IPS-15b (cell line): ENCODE results near the gene CPA4.

Experiments used
- H3K27me3 ChIP-seq: one replicate; pipeline ENCODE4 v1.6.1; 2013; ENCODE audit warnings: low read length; ENCODE audit not compliant: control insufficient read depth, insufficient read depth
- H3K36me3 ChIP-seq: one replicate; pipeline ENCODE4 v1.6.1; 2013; ENCODE audit warnings: low read length; ENCODE audit not compliant: control insufficient read depth, insufficient read depth
- H3K4me1 ChIP-seq: one replicate; pipeline ENCODE4 v1.6.1; 2013; ENCODE audit warnings: mild to moderate bottlenecking, low read length; ENCODE audit not compliant: control insufficient read depth, insufficient read depth
- H3K4me3 ChIP-seq: one replicate; pipeline ENCODE4 v1.5.1; 2013; ENCODE audit warnings: low read depth, low read length
- H3K9ac ChIP-seq: one replicate; pipeline ENCODE4 v1.6.1; 2013; ENCODE audit warnings: low read depth, mild to moderate bottlenecking, low read length
- H3K9me3 ChIP-seq: one replicate; pipeline ENCODE4 v1.6.1; 2013; ENCODE audit warnings: mild to moderate bottlenecking, low read length; ENCODE audit not compliant: control insufficient read depth, insufficient read depth

CPA4 gene

GRCh38 chr7:130338233-130338632 lies 45.3 kb downstream of the CPA4 start:
- Histone ChIP-seq H3K27me3 (no peaks in the 10 kb centered on the region), H3K9me3 (no peaks in the 10 kb centered on the region), H3K9ac (no peak overlapping the region), H3K4me3 (no peak overlapping the region), H3K36me3 (no peaks in the 10 kb centered on the region), H3K4me1 (peaks cover 6% of the 10 kb centered on the region)

DNA sequence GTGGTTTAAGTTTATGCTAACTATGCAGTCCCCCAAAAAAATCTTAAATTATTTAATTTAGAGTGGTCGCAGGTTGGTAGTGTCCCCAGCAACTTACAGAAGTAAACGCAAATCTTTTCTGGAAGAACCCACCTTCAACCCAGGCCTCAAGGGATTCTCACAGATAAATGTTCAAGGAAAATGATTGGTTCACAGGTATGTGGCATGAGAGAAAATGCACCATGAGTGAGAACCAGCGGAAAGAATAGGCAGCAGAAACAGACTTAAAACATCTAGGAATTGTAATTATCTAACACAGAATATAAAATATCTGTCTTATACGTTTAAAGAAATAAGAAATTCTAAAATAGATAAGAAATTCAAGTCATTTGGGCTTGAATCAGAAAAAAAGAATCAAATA lies 48.9 kb downstream of the CPA4 start:
- Histone ChIP-seq H3K9ac (no peak overlapping the region), H3K4me3 (no peak overlapping the region), H3K4me1 (peaks cover 18% of the 10 kb centered on the region), H3K36me3 (no peaks in the 10 kb centered on the region), H3K9me3 (no peaks in the 10 kb centered on the region), H3K27me3 (no peaks in the 10 kb centered on the region)

GRCh38 chr7:130342701-130343380 lies 49.9 kb downstream of the CPA4 start:
- H3K9me3 ChIP-seq, result no peaks in the 10 kb centered on the region
- no peak overlapping the region for H3K9ac ChIP-seq
- no peaks in the 10 kb centered on the region for H3K27me3 ChIP-seq
- H3K36me3 ChIP-seq, result no peaks in the 10 kb centered on the region
- no peak overlapping the region for H3K4me3 ChIP-seq
- peaks cover 18% of the 10 kb centered on the region for H3K4me1 ChIP-seq

- Histone ChIP-seq H3K4me1 (peaks cover 12% of the 10 kb centered on the region), H3K36me3 (no peaks in the 10 kb centered on the region), H3K9me3 (no peaks in the 10 kb centered on the region), H3K4me3 (no peak within 1 kb of the TSS), H3K9ac (no peak within 1 kb of the TSS), H3K27me3 (no peaks in the 10 kb centered on the region)
These were observed 51.4 kb downstream of the CPA4 start, which contains the start of gene CPA5 for GRCh38 chr7:130344271-130344866. Gene CPA5, plus strand, starts transcription at chr7:130344816. Its CDS starts 1,670 bp downstream, at chr7:130346486.

- H3K9me3 ChIP-seq, result no peaks in the 10 kb centered on the region
- H3K4me1 ChIP-seq, result peaks cover 12% of the 10 kb centered on the region
- no peaks in the 10 kb centered on the region for H3K36me3 ChIP-seq
- no peak overlapping the region for H3K4me3 ChIP-seq
- H3K9ac ChIP-seq, result no peak overlapping the region
- no peaks in the 10 kb centered on the region for H3K27me3 ChIP-seq
These were observed 52.2 kb downstream of the CPA4 start for GRCh38 chr7:130345136-130345535.

DNA sequence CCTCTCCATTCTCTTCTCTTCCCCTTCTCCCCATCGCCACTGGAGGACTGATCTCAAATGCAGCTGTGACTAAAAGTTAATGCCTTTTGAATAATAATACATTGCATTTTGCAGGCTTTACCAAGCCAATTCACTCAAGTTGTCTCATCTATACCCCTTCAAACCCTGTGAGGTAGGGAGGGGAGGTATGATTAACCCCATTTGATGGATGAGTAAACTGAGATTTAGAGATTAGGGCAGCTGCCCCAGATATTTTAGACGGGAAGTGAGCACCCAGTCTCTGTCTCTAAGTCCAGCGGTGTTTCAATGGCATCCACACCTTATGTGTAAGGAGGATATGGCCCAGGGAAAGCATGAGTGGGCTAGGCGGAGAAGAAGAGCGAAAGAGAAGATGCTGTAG lies 52.8 kb downstream of the CPA4 start:
- Histone ChIP-seq H3K9ac (no peak overlapping the region), H3K4me3 (no peak overlapping the region), H3K4me1 (peaks cover 16% of the 10 kb centered on the region), H3K27me3 (peaks cover under 1% of the 10 kb centered on the region), H3K36me3 (no peaks in the 10 kb centered on the region), H3K9me3 (no peaks in the 10 kb centered on the region)

DNA sequence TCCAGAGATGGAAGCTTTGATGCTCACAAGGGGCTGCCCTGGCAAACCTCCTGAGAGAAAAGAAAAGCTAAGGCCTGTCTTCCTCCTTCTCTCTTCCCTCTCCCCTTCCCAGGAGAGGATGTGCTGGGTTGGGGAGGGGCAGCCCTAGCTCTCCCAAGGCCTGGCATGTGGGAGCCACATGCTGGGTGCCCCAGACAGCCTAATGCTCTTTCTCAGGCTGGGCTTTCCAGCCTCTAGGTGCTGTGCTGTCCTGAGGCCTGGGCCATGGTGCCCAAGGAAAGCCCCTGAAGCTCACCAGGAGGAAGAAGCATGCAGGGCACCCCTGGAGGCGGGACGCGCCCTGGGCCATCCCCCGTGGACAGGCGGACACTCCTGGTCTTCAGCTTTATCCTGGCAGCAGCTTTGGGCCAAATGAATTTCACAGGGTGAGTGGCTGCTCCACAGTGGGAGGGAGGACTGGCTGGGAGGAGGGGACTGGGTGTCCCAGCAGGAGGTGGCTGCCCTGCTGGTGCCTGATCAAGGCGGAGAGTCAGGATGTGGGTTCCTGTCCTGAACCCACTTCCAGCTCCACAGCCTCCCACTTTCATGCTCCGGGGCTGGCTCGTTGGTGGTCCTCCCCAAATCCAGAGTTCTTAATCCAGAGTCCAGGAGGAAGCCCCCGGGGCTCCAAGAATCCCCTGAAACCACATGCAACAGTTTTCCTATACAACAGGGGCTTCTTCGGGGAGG lies 53.4 kb downstream of the CPA4 start:
- H3K9ac ChIP-seq, result no peak overlapping the region
- H3K9me3 ChIP-seq, result no peaks in the 10 kb centered on the region
- H3K27me3 ChIP-seq, result peaks cover 3% of the 10 kb centered on the region
- H3K4me3 ChIP-seq, result no peak overlapping the region
- peaks cover 22% of the 10 kb centered on the region for H3K4me1 ChIP-seq
- no peaks in the 10 kb centered on the region for H3K36me3 ChIP-seq

DNA sequence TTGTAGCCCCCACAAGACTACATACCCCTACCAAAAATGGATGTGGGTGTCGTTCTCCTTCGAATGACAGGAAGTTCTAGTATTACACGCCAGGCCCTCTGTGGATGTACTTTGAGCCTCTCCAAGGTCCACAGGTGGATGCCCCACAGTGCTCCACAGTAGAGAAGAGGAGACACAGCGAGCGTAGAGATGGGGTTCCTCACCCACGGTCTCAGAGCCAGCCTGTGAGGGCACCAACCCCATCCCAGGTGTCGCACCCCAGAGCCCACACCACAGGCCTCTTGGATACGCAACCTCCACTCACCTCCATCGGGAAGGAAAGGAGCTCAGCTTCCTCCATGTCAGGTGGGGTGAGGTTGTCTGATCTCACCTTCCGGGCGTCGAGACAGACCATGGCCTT lies 54.0 kb downstream of the CPA4 start:
- peaks cover 28% of the 10 kb centered on the region for H3K4me1 ChIP-seq
- no peak overlapping the region for H3K4me3 ChIP-seq
- H3K27me3 ChIP-seq, result peaks cover 6% of the 10 kb centered on the region
- H3K9me3 ChIP-seq, result no peaks in the 10 kb centered on the region
- H3K36me3 ChIP-seq, result no peaks in the 10 kb centered on the region
- no peak overlapping the region for H3K9ac ChIP-seq

DNA sequence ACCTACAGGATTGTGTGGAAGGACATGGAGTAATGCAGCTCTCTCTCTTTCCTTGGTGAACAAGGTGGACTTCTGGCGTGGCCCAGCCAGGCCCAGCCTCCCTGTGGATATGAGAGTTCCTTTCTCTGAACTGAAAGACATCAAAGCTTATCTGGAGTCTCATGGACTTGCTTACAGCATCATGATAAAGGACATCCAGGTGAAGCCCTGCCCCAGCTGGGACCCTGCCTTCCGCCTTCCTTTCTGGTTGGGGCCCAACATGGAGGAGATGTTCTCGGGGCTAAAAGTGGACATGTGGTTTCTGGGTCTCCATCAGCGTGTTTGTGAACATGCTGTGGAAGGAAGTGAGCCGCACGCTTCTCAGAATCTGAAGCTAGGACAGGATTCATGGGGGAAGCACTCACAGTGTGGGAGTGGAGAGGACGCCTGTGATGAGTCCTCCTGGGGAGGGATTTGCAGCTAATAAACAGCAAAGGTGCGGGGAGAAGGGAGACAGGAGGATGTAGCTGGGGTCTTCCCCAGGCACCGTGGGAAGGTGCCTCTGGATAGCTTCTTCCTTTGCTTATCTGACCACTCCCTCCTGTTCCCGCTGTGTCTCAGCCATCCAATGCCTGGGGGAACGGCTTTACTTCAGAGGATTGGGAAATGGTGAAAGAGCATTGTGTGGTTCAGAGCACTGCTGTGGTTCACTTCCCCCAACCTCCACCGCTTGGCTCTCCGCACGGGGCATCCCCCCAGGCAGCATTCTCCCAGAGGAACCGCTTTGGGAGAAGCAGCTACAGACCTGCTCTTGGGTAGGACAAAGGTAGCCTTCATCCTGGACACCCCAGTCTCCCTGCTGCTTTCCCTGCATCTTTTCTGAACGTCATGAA lies 57.2 kb downstream of the CPA4 start:
- peaks cover 24% of the 10 kb centered on the region for H3K4me1 ChIP-seq
- no peaks in the 10 kb centered on the region for H3K36me3 ChIP-seq
- H3K27me3 ChIP-seq, result peaks cover 6% of the 10 kb centered on the region
- H3K9me3 ChIP-seq, result no peaks in the 10 kb centered on the region
- no peak overlapping the region for H3K4me3 ChIP-seq
- no peak overlapping the region for H3K9ac ChIP-seq

DNA sequence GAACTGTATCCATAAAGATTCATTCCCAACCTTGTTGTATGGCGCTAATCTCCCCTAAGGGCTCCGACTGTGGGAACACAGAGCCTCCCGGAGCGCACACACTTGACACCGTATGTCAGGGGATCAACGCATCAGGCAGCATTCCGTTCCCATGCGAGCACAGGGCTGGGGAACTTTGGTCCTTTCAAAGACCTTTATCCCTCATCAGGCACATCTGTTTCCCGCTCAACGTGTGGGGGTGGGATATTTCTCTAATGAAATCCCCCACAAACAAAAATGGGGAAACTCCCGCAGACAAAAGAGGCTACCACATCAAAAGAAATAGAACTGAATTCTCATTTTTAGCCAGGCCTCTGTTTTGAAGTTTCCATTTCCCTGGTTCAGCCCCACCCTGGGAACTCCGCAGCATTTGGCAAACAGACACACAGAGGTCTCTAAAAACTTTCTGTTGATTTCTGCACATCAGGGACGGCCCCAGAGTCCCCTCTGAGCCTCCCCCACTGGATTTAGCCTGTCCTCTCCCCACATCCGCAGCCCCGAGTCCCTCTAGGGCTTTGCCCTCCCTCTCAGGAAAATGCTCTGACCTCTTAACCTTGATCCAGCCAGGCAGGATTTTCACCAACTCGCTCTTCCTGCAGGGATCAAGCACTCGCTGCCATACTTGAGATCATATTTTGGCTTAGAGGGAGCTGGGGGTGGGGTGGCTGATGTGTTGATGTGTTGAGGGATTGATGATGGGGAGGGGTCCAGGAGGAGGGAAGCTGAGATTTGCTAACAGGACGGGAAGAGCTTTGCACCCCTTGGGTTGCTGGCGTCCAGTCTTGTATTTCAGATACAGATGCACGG lies 58.2 kb downstream of the CPA4 start:
- Histone ChIP-seq H3K36me3 (no peaks in the 10 kb centered on the region), H3K9ac (no peak overlapping the region), H3K4me3 (no peak overlapping the region), H3K27me3 (peaks cover 6% of the 10 kb centered on the region), H3K9me3 (no peaks in the 10 kb centered on the region), H3K4me1 (peaks cover 18% of the 10 kb centered on the region)

- Histone ChIP-seq H3K4me1 (peaks cover 22% of the 10 kb centered on the region), H3K4me3 (no peak overlapping the region), H3K36me3 (no peaks in the 10 kb centered on the region), H3K27me3 (peaks cover 6% of the 10 kb centered on the region), H3K9ac (no peak overlapping the region), H3K9me3 (no peaks in the 10 kb centered on the region)
These were observed 58.8 kb downstream of the CPA4 start for GRCh38 chr7:130351791-130352090.
